PC-3 (cell line): Measurements from ENCODE around the gene FYN. TPM values are rescaled to one million over a fixed set of nuclear protein-coding genes. Genes with fewer than 3 reads are reported as not detected.

ENCODE experiments used
- ATAC-seq: fragments of 200-7000 bp; cut with Tn5 transposase; 2 replicates; pipeline ENCODE4 v1.9.1; 2020; ENCODE audit warnings: mild to moderate bottlenecking, moderate library complexity
- BruUV-seq: library from RNA; stranded (reverse); fragments of 400-500 nt; replicated peaks from 2 replicates; lab custom pipeline; 2021; lab: Mats Ljungman, UMichigan
- CTCF ChIA-PET: fragments of 300-600 bp; sonication (Branson Sonifier 250); formaldehyde crosslinking; loops from one replicate; lab custom pipeline; 2022; ENCODE audit warnings: antibody characterized with exemption; lab: Charles Lee
- POLR2A ChIA-PET: fragments of 300-600 bp; sonication (Branson Sonifier 250); formaldehyde crosslinking; loops from one replicate; lab custom pipeline; 2022; ENCODE audit warnings: antibody characterized with exemption; ENCODE audit not compliant: unreplicated experiment; lab: Charles Lee
- DNase-seq: peaks from one replicate; pipeline ENCODE4 v3.0.0-alpha.2; 2015
- H2AFZ ChIP-seq: fragments of 300-600 bp; sonication (generic); 2 replicates; pipeline ENCODE4 v1.6.0; 2016; ENCODE audit warnings: antibody characterized with exemption, low read length
- H3F3A ChIP-seq: fragments of 300-600 bp; sonication (generic); one replicate; pipeline ENCODE4 v1.6.0; 2017; ENCODE audit warnings: antibody characterized with exemption, low read length, control low read depth, mild to moderate bottlenecking; ENCODE audit not compliant: unreplicated experiment
- H3K27ac ChIP-seq: fragments of 300-600 bp; sonication (generic); 2 replicates; pipeline ENCODE4 v1.5.1; 2016; ENCODE audit warnings: mild to moderate bottlenecking, low read length
- H3K27me3 ChIP-seq: fragments of 300-600 bp; sonication (generic); 2 replicates; pipeline ENCODE4 v1.6.1; 2016; ENCODE audit warnings: low read length, mixed read lengths
- H3K36me3 ChIP-seq: fragments of 300-600 bp; sonication (generic); 2 replicates; pipeline ENCODE4 v1.6.1; 2016; ENCODE audit warnings: low read depth, mixed run types, low read length, mixed read lengths
- H3K4me1 ChIP-seq: fragments of 300-600 bp; sonication (generic); 2 replicates; pipeline ENCODE4 v1.5.1; 2016; ENCODE audit warnings: low read length; ENCODE audit not compliant: insufficient read depth
- H3K4me2 ChIP-seq: fragments of 300-600 bp; sonication (generic); 2 replicates; pipeline ENCODE4 v1.6.0; 2016; ENCODE audit warnings: low read length
- H3K4me3 ChIP-seq: fragments of 300-600 bp; sonication (generic); 2 replicates; pipeline ENCODE4 v1.5.1; 2016; ENCODE audit warnings: mild to moderate bottlenecking, low read length, mixed read lengths
- H3K79me2 ChIP-seq: fragments of 300-600 bp; sonication (generic); 2 replicates; pipeline ENCODE4 v1.6.1; 2017; ENCODE audit warnings: low read length, mixed read lengths
- H3K9ac ChIP-seq: fragments of 300-600 bp; sonication (generic); 2 replicates; pipeline ENCODE4 v1.6.0; 2016; ENCODE audit warnings: mild to moderate bottlenecking, low read length
- H3K9me2 ChIP-seq: fragments of 300-600 bp; sonication (generic); replicated peaks from 2 replicates; pipeline ENCODE4 v1.6.1; 2016; ENCODE audit warnings: mixed run types, low read length, mixed read lengths
- H3K9me3 ChIP-seq: fragments of 300-600 bp; sonication (generic); 2 replicates; pipeline ENCODE4 v1.6.1; 2016; ENCODE audit warnings: low read length, mixed read lengths
- H4K20me1 ChIP-seq: fragments of 300-600 bp; sonication (generic); 2 replicates; pipeline ENCODE4 v1.6.1; 2016; ENCODE audit warnings: low read length, mixed read lengths
- EZH2 ChIP-seq: fragments of 300-600 bp; sonication (generic); IDR thresholded peaks from one replicate; pipeline ENCODE4 v1.6.1; 2017; ENCODE audit warnings: antibody characterized with exemption, mild to moderate bottlenecking, low read length; ENCODE audit not compliant: unreplicated experiment
- EZH2phosphoT487 ChIP-seq: fragments of 300-600 bp; sonication (generic); IDR thresholded peaks from 2 replicates; pipeline ENCODE4 v1.6.1; 2018; ENCODE audit warnings: mild to moderate bottlenecking, antibody characterized with exemption, low read length, borderline replicate concordance
- intact Hi-C: fragments of 100-400 bp; cut with micrococcal nuclease; formaldehyde crosslinking; loops from 2 replicates; pipeline ENCODE4 v1.9.0; 2023
- total RNA-seq: library from RNA; depleted of rRNA; stranded (reverse); fragments of >200 nt; gene quantifications from 2 replicates; pipeline ENCODE4 v1.2.3, GENCODE V29; 2014
- TF ChIP-seq, protein P1 (sequence below): fragments of 300-600 bp; sonication (generic); conservative IDR thresholded peaks from 2 replicates; pipeline ENCODE4 v1.5.1; 2017; ENCODE audit warnings: antibody characterized with exemption, low read depth, mild to moderate bottlenecking, low read length

The FYN gene
- total RNA-seq, 1 experiment from 2014 or later, result 27.6 TPM

DNA sequence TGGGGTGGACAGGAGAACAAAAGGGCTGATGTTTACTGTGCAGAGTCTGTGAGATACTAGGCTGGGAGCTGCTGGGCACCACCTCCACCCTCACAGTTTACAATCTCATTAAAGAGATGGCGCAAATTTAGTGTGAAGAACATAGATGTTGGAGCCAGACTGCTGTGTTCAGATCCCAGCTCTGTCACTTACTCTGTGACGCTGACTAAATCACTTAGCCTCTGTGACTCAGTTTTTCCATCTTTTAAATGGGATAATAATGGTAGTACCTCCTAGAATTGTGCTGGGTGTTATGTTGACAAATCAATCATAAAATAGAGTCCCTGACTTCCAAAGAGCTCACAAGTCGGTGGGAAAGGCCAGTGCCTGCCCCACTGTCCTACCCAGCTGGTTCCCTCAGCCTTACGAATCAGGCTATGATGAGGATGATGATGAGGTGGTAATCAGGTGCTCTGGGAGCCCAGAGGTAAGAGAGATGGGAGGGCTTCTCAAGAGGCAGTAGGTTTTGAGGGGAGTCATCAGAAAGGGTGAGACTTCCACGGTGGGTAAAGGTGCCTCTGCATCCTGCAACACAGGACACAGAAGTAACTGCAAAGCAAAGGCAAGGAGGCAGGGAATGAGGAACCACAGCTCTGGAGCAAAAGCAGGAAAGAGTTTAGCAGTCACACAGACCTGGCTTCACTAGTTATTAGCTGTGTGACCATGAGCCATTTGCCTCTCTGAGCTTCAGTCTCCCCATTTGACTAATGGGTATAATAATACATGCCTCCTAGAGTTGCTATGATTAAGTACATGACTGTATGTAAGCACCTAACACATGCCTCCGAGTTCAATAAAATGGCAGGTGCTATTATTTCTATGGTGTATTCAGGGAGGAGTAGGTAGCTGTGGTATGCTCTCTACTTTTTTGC lies 8.9 kb downstream of the FYN start:
- Histone ChIP-seq H3K36me3 (no peaks in the 10 kb centered on the region), H3K27me3 (no peaks in the 10 kb centered on the region), H3K4me1 (0 out of 2 replicates have a peak, but pooled peaks cover 5% of the 10 kb centered on the region), H3K27ac (no peak overlapping the region), H3K9ac (no peak overlapping the region), H2AFZ (no peak overlapping the region), H4K20me1 (no peaks in the 10 kb centered on the region), H3K4me2 (no peak overlapping the region), H3K4me3 (no peak overlapping the region), H3K9me2 (no peaks in the 10 kb centered on the region), H3K9me3 (no peaks in the 10 kb centered on the region), H3K79me2 (peaks cover 21% of the 10 kb centered on the region), H3F3A (no peaks in the 10 kb centered on the region)
- no TSS peak for BruUV-seq
- ChIA-PET CTCF (no interaction called here), POLR2A (no interaction called here)
- DNase-seq (no peak), ATAC-seq (no peak)
- TF ChIP-seq, protein P1, sequence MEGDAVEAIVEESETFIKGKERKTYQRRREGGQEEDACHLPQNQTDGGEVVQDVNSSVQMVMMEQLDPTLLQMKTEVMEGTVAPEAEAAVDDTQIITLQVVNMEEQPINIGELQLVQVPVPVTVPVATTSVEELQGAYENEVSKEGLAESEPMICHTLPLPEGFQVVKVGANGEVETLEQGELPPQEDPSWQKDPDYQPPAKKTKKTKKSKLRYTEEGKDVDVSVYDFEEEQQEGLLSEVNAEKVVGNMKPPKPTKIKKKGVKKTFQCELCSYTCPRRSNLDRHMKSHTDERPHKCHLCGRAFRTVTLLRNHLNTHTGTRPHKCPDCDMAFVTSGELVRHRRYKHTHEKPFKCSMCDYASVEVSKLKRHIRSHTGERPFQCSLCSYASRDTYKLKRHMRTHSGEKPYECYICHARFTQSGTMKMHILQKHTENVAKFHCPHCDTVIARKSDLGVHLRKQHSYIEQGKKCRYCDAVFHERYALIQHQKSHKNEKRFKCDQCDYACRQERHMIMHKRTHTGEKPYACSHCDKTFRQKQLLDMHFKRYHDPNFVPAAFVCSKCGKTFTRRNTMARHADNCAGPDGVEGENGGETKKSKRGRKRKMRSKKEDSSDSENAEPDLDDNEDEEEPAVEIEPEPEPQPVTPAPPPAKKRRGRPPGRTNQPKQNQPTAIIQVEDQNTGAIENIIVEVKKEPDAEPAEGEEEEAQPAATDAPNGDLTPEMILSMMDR, result no peak
- TF ChIP-seq EZH2 (no peak), EZH2phosphoT487 (no peak)
- intact Hi-C loops, result no loop called here

DNA sequence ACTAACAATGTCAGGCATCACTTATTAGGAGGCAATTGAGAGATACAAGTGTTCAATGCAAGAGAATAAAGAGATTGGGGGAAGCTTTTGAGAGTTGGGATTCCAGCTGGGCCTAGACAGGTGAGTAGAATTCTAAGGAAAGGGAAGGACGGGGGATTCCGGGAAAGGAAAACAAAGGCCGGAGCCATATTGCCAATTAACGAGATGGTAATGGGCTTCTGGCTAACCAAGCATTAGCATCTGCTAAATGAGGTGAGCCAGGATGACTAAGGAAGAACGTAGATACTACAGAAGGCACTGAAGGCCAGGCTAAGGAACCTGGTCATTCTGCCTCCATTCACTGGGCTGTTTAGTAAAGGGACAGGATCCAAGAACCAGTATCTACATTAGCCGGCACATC lies 10.5 kb downstream of the FYN start:
- no TSS peak for BruUV-seq
- CTCF ChIA-PET, result no interaction called here

More for the DNA sequence above, 10.5 kb downstream of the FYN start:
- Histone ChIP-seq H3K4me2 (no peak overlapping the region), H3K4me1 (0 out of 2 replicates have a peak, but pooled peaks cover 5% of the 10 kb centered on the region), H3K27ac (no peak overlapping the region), H3K9me2 (no peaks in the 10 kb centered on the region), H3K27me3 (no peaks in the 10 kb centered on the region), H3K9me3 (no peaks in the 10 kb centered on the region), H3K36me3 (no peaks in the 10 kb centered on the region), H3K79me2 (peaks cover 14% of the 10 kb centered on the region), H3F3A (no peaks in the 10 kb centered on the region), H2AFZ (no peak overlapping the region), H3K9ac (no peak overlapping the region), H3K4me3 (no peak overlapping the region), H4K20me1 (no peaks in the 10 kb centered on the region)
- no peak for TF ChIP-seq EZH2phosphoT487
- no peak for TF ChIP-seq EZH2
- TF ChIP-seq, protein P1, result no peak
- intact Hi-C loops, result no loop called here
- DNase-seq (no peak), ATAC-seq (no peak)
- POLR2A ChIA-PET, result no interaction called here
